Activated effector memory CD4-positive, alpha-beta T cell treated with Interleukin-2 at 50 U/mL for 16 hours (primary cell): ENCODE results near the gene PHB1.
"Not testable (repeated sequence)": the region's sequence is repeated elsewhere in the genome, so short reads cannot be mapped to it uniquely, and the experiment has no call there.

Experiments used
- DNase-seq: peaks from one replicate; pipeline ENCODE4 v3.0.0-alpha.2; 2020

Gene PHB1

GRCh38 chr17:49403514-49404289 is 11.0 kb downstream of the PHB1 start:
- DNase-seq, result no peak

- no peak for DNase-seq
These were observed 12.0 kb downstream of the PHB1 start for GRCh38 chr17:49402706-49403105.

GRCh38 chr17:49401971-49402611 is 12.6 kb downstream of the PHB1 start:
- no peak for DNase-seq

GRCh38 chr17:49399995-49400394 is 14.7 kb downstream of the PHB1 start:
- DNase-seq, result no peak

- DNase-seq, result no peak
These were observed 17.1 kb downstream of the PHB1 start for GRCh38 chr17:49397586-49397985.

- DNase-seq, result no peak
These were observed 21.0 kb downstream of the PHB1 start for GRCh38 chr17:49393491-49394255.

- peak; percentile 30 for DNase-seq
These were observed 23.9 kb downstream of the PHB1 start for GRCh38 chr17:49390548-49391324.

GRCh38 chr17:49389514-49390347 is 25.0 kb downstream of the PHB1 start:
- DNase-seq, result not testable (repeated sequence)

- no peak for DNase-seq
These were observed 25.8 kb downstream of the PHB1 start for GRCh38 chr17:49388692-49389513.

- peak; percentile 16 for DNase-seq
These were observed 26.4 kb downstream of the PHB1 start for GRCh38 chr17:49388290-49388640.

- DNase-seq, result no peak
These were observed 27.0 kb downstream of the PHB1 start for GRCh38 chr17:49387498-49388289.

- DNase-seq, result no peak
These were observed 28.3 kb downstream of the PHB1 start for GRCh38 chr17:49386373-49386772.

- DNase-seq, result no peak
These were observed 29.7 kb downstream of the PHB1 start for GRCh38 chr17:49384951-49385350.

GRCh38 chr17:49383060-49383459 is 31.6 kb downstream of the PHB1 start:
- no peak for DNase-seq

GRCh38 chr17:49382556-49382955 is 32.1 kb downstream of the PHB1 start:
- no peak for DNase-seq

GRCh38 chr17:49381793-49382192 is 32.9 kb downstream of the PHB1 start:
- DNase-seq, result no peak

- DNase-seq, result no peak
These were observed 33.6 kb downstream of the PHB1 start for GRCh38 chr17:49381033-49381432.

- no peak for DNase-seq
These were observed 34.8 kb downstream of the PHB1 start for GRCh38 chr17:49379926-49380325.

- no peak for DNase-seq
These were observed 36.4 kb downstream of the PHB1 start for GRCh38 chr17:49378311-49378710.

GRCh38 chr17:49375544-49375943 is 39.1 kb downstream of the PHB1 start:
- DNase-seq, result no peak
